NCI-H2029 (cell line): ENCODE measurements around the gene ZMYND12.

Experiments used
- DNase-seq: peaks from one replicate; lab custom pipeline; 2025; lab: John Stamatoyannopoulos, UW

The ZMYND12 gene

DNA sequence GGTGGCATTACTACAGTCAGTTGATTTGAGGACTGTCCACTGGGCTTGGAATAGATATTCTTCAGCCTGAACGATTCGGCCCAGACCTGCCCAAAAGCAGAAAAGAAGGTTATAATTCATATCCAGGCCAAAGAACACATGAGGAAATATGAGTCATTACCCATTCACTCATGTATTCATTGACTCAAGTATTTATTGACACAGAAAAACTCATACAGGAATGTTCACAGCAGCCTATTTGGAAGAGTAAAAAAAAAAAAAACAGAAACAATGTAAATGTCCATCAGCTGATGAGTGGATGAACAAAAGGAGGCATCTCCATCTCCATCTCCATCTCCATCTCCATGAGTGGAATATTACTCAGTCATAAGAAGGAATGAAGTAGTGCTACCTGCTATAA, 15.9 kb downstream of the ZMYND12 start:
- peak; percentile 87 for DNase-seq

DNA sequence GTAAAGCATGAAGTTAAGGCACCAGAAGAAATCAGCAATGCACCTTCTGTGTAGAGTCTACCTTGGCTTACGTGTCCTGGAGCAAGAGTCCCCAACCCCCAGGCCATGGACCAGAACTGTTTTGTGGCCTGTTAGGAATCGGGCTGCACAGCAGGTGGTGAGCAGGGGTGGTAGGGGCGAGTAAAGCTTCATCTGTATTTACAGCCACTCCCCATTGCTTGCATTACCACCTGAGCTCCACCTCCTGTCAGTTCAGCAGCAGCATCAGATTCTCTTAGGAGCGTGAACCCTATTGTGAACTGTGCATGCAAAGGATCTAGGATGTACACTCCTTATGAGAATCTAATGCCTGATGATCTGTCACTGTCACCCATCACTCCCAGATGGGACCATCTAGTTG, 21.5 kb downstream of the ZMYND12 start:
- DNase-seq, result no peak

DNA sequence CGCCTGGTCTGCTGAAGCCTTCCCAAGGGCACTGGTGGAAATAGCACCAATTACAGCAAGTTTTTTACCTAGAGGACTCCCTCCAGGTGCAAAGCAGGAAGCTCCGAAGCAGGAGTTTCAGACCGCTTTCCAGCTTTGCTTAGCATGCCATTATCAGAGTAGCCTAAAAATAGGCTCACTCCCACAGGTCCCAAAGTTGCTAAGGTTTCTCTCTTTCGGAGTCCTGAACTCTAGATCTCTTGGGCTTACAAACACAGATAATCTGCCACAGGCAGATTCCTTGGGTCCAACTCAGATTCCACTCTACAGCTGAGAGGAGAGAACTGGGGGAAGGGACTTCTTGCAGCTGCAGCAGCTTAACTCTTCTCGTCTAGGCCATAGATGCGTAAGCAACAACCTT, 22.5 kb downstream of the ZMYND12 start:
- DNase-seq, result no peak

DNA sequence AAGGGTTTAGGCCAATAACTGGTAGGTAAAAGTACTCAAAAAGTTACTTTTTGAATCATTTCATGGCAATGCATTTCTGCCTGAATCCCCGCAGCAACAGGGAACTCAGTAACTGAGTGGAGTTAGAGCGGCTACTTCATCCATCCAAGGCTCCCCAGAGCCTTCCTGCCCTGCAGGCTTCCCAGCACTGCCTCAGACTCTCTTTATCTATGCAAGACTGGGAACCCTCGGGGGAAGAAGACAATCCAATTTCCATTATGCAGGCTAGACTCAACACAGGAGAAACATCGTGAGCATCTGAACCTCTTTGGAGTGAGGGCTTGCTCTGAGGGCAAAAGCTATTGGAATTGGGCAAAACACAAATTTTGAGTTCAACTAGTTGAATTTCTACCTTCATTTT, 23.1 kb downstream of the ZMYND12 start:
- no peak for DNase-seq

DNA sequence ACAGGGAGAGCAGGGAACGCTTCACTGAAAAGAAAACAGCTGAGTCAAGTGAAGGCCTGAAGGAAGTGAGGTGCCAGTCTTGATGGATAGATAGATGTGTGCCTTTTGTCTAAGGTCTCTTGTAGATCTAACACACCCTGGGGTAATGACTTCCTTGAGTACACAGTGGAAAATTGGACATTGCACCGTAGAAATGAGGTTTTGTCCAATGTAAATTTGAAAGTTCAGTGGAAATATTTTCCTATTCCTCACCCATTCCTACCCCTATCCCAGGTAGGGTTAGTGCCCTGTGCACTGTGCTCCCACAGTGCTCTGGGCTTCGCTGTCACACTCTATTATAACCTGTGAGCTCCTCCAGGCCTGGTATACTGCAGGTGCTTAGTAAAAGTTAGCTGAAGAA, 24.3 kb downstream of the ZMYND12 start:
- no peak for DNase-seq

DNA sequence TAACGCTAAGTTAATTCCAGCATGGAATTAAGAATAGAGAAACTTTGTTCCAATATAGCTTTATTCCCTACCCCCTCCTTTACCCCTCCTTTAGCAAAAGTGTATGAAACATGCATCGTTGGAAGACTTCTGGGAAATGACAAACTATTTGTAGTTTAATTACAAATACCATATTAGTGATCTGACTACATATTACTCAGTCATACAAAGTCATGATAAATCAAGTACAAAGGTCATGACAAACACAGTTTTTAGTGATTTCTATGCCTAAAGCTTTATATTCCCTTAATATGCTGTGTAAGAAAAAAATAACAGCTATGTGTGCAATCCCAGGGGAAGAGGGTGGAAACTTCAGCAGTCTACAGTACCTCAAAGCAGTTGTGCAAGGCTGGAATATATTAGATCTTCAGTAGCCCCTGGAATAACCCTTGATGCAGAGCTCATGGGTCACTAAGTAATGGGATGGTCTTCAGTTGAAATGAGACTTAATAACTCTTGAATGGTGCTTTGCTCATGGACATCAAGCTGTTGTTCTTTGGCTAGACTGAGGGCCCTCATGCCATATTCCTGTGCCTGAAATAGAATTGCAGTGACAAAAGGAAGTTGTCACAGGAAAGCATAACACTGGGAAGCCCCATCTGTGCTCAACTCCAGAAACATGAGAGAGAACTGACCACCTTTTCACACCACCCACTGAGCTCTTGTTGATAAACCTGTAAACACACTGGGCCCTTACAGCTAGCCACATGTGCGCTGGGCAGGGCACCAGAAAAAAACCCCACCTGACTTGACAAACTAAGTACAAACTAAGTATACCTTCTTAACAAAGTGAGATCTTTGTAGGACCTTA, 25.3 kb downstream of the ZMYND12 start:
- DNase-seq, result no peak

DNA sequence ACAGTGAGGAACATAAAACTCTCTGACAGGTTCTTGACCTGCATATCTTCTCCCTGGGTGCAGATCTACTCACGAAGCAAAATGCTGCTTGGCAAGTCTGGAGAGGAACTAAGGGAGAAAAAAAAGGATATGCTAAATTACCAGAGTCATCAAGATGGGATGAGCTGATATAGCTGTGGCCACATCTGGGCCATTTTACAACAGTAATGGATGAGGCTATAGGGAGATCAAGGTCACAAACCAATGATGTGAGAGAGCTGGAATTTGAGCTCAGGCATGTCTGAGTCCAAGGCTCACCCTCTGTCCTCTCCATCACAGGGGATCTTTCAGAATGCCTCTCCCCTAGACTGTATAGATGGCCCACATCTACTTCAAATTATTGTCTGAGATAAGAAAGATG, 26.2 kb downstream of the ZMYND12 start:
- DNase-seq, result no peak

DNA sequence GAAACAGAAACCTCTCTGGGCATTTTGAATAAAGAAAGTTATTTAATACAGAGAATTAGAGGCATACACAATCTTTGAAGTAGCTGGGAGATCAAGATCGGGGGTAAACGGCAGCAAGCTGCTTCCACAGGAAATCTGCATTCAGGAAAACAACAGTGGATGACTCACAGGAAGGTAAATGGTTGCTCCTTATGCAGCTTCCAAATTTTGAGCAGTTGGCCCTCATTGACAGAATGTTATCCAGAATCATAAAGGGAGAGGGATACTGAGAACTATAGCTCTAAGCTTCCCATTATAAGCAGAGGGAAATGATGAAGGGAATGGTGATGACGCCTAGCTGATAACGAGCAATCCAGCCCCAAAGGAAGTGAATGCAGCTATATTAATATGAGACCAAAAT, 28.6 kb downstream of the ZMYND12 start:
- DNase-seq, result no peak

DNA sequence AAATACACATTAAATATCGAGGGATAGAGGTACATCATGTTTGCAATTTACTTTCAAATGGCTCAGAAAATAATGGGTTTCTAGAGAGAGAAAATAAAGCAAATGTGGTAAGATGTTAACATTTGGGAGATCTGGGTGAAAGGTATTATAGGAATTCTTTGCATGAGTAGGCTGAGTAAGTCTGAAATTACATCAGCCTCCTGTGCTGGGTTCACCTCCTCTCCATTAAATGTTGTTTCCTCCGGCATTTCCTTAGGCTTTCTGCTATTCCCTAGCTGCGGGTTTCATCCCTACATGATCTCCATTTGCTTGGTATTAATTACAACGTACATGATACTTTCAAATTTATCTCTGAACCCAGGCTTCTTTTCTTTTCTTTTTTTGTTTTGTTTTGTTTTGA, 31.6 kb downstream of the ZMYND12 start:
- no peak for DNase-seq

DNA sequence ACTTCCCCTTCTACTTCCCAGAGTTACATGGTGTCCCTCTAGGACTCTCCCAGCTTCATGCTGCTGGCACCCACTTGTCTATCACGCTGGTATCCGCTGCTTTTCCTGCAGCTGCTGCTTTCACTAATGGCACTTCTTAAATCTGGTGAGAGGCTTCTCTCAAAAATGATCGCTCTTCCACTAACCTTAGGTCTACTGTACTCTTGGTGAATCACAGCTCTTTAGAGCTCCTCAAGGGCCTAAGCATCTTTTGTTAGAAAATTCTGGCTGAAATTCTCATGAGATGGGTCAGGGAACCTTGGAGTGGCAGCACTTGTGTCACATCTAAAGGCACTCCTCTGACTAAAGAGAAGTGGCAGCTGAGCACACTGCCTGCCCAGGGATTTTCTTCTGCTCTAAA, 32.1 kb downstream of the ZMYND12 start:
- peak; percentile 74 for DNase-seq

DNA sequence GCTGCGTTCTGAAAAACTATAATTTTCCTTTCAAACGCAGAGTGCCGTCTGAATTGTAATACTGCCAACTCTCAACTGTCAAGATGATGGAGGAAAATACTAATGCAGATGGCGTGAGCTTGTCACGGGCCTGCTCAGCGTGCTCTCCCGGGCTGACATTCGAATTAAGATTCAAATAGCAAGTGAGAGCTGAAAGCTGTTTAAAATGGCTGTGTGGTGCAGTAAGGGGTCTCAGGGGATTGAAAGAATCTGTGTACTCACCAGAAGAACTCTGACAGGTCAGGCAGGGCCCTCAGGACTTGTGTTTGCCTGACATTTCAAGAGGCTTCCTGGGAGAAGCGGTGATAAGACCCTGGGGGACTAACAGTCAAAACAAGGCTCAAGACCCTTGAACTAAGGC, 33.1 kb downstream of the ZMYND12 start:
- no peak for DNase-seq

DNA sequence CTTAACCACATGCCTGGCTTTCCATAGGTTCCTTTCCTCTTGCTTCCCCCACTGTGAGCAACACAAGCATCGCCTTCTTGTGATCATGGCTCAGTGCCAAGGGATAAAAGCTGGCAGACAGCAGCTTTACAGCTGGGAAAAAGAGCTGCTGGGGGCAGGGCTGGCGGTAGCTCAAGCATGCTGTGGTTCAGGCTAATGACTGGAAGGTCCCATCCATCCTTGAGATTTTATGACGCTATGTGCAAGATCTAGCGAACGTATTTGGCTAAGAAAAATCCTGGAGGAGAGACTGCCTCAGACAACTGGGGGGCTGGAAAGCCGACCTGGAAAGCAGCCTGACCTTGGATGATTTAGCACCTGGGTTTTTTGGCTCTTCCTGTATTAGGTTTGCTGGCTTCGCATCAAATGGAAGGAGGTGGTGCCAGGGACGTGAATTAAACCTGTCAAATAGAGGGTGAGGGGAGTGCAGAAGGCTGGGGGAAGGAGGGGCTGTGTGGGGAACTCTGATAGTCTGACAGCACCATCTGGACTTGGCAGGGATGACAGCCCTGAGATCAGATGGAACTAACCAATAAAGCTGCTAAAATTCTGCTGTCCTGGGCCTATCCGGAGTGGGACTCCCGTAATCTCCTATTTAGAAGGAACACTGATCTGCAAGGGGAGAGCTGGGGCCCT, 34.8 kb downstream of the ZMYND12 start:
- peak; percentile 99 for DNase-seq

DNA sequence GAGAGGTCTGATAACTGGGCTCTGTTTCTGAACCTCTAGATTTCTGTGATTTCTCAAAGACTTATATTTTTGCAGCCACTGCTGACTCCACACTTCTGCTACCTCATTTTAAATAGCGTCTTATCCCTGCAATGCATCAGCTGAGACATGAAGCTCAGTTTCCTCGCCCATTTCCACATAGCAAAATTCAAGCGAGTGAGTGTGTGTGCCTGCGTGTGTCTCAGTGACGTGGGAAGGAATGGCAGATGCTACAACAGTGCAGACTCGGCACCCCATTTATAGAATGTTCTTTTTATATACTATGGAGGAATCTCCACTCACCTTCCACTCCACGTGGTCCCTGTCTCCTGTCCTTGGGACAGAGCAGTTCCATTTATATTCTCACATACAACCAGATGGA, 35.7 kb downstream of the ZMYND12 start:
- DNase-seq, result no peak

DNA sequence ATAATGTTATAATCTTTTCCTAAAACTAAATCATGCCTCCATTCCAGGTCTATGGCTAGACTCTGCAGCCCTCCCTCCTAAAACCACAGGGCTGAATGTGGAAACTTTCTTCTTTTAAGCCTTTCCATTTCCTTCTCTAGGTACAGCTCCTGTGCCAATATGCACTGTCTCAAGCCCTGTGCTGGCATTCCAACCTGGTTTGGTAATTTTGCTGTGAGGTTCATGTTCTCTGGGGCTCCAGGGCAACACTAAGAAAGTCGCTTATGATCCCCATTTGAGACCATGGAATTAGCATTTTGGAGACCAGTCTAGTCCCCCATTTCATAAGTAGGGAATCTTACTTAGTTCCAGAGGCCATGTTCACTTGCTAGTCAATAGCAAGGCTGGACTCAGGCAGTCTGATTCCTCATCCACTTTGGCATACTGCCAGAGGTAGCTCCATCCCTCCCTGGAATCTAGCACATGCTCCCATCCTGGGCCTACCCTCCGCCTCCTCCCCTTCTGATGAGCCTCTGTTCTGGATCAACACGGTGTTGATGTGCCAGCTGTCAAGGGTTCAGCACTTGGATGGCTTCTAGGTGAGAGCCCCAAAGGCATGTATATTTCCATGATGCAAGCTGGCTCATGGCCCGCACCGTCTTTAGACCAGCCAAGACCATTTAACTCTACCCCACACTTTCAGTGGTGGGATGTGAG, 36.5 kb downstream of the ZMYND12 start:
- DNase-seq, result peak; percentile 66

DNA sequence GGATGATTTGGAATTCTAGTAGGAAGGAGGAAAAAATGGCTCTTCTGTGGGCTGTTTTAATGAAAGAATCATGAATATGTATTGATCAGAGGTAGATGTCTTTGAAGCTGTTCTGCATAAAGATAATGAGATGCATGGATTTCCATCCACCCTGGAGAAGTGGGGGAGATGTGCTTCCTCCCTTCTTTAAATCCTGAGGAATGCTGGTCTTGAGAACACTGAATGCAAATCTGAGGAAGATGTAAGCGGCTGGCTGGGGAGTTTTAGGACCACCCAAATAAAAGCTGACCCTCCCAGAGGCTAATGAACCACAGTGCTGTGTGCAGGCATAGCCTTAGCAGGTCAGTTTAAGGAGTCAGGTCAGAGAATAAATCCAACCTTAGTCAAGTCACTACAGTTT, 37.3 kb downstream of the ZMYND12 start:
- DNase-seq, result no peak

DNA sequence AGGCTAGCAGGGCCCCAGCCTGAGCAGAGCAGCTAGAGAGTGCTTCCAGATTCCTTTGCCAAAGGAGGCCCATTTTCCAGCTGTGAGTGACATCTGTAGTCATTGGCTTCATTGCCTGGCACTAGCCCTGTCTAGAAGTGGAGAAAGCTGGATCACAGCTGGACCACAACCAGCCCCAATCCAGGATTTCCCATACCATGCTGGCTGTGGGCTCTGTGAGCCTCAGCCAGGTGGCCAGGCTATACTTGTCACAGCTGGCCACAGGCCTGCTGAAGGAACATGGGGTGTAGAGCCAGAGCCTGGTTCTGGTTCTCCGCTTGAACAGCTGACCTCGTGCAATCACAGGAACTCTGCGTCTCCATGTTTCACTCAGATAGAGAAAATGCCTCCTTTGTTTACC, 38.7 kb downstream of the ZMYND12 start:
- no peak for DNase-seq

DNA sequence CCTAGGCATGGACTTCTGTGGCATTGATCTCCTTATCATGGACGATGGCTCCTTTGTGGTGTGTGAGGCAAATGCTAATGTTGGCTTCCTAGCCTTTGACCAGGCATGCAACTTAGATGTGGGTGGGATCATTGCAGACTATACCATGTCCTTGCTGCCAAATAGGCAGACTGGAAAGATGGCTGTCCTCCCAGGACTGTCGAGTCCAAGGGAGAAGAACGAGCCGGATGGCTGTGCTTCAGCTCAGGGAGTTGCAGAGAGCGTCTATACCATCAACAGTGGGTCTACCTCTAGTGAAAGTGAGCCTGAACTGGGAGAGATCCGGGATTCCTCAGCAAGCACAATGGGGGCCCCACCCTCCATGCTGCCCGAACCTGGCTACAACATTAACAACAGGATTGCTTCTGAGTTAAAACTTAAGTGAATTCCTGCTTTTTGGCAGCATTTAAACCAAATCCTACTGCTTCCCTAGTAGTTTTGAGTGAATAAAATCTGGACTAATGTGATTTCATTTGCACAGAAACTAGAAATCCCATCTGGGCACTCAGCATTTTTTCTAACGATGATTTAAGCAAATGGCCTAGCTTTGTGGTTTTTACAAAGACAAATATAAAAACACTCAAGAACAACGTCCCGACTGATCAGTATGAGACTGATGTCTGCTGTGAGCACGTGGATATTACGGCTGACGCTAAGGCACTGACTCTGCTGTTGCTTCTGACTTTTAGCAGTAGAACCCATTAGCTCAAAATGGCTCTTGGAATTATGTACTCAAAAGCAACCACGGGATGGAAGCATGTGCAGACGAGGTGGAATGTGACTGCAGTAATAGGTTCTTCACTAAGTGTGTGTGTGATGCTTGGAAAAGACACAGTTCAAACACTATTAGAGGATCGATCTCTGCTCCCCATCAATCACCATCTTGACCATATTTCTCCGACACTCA, 41.0 kb downstream of the ZMYND12 start:
- DNase-seq, result no peak

DNA sequence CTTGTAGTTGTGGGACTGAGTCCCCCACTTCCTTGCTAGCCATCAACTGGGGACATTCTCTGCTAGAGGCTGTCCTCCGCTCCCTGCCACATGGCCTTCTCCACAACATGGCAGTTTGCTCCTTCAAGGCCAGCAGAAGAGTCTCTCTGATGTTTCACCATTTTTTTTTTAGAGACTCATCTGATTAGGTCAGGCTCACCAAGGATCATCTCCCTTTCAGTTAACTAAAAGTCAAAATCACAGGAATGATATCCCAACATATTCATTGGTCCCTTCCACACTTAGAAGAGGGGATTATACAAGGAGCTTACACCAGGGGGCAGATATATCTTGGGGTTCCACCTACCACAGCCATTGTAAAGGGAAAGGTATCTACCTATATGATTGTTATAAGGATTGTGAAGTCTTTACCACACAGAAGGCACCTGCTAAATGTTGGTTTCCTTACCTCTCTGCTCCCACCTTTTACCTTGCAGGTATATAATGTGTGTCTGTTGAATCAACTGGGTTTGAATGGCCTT, 51.9 kb downstream of the ZMYND12 start:
- DNase-seq, result no peak

DNA sequence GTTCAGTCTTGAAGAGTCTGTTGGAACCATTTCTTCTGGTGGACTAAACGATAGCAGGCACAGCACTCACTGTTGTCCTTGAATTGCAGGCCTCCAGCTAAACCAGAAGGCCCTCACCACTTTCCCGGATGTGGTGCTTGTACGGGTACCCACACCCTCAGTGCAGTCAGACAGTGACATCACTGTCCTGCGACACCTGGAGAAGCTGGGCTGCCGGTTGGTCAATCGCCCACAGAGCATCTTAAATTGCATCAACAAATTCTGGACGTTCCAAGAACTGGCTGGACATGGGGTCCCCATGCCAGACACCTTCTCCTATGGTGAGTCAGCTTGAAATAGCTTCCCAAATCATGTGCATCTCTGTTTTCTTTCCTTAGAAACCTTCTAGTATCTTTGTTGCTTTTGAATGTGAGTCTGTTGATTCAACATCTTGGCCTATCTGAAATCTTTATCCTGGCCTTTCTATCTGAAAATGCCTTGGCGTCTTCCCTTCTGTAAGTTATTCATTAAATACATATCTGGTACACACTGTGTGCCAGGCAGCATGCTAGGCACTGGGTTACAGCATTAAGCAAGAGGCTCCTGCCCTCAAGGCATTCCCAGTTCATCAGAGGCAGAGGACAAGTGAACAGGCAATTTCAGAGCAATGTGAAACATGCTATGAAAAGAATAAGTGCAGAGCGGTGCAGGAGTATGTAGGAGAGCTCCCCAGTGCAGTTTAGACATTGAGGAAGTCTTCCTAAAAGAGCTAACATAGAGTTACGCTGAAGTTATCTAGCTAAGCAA, 56.3 kb downstream of the ZMYND12 start:
- DNase-seq, result no peak

DNA sequence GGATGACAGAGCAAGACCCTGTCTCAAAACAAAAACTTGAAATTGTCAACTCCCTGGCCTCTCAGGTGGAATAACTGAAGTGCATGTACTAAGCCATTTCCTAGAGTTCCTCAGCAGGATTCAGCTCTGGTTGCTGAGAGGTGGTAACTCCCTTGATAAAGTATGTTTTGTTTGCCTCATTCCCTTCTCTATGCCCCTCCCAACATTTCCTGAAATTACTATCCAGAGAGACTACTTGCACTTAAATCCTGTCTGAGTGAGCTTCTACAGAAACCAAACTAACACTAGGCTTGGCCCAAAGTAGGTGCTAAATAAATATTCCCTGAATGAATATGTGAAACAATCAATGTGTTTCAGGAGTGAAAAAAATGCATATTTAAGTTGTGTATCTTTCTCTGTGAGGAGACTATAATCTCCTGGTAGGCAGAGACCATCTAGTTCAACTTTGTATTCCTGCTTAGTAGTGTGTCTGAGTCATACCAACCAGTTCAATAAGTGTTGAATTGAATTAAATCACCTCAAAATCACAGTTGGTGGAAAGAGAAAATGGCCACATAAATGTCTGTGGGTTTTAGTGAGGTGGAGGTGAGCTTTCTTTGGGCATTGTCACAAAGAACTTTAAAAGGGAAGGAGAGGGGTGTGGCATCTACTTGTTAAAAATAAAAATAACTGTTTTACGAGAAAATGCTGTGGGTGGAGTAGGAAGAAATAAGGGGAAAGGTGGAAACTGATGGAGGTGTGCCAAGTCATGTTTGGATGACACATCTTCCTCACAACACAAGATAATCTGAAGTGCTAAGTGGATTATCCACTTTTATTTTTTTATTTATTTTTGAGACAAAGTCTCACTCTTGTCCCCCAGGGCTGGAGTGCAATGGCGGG, 62.6 kb downstream of the ZMYND12 start:
- peak; percentile 37 for DNase-seq
